DMS53 (cell line): Measurements from ENCODE around the gene CDH4.
A peak's percentile ranks its signal among the peaks of the same experiment; 100 is the strongest.

Experiments
- DNase-seq: peaks from one replicate; lab custom pipeline; 2025; lab: John Stamatoyannopoulos, UW

Gene CDH4

DNA sequence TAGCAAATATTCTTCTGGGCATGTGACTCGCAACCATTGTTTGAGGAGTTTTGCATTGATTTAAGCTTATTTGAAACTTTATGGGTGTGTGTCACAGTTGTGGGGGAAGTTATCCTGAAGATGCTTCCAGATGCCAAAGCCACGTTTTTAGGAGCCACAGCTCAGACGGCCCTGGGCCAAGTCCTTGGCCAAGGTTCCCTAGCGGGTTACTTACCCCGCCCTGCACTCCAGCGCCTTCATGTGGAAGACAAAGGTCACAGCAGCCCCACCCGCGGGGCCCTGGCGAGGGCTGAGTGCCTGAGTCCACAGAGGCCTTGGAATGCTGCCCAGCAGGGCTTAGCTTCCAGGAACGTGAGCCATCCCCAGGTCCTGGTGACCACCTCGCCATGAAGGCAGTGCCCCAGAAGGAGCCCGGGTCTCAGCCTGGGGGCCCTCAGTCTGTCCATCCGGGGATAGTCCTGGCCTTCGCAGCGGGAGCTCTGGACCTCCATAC lies 308.3 kb downstream of the CDH4 start:
- DNase-seq, result no peak

- DNase-seq, result no peak
Measured at GRCh38 chr20:61561111-61561830, 309.2 kb downstream of the CDH4 start.

DNA sequence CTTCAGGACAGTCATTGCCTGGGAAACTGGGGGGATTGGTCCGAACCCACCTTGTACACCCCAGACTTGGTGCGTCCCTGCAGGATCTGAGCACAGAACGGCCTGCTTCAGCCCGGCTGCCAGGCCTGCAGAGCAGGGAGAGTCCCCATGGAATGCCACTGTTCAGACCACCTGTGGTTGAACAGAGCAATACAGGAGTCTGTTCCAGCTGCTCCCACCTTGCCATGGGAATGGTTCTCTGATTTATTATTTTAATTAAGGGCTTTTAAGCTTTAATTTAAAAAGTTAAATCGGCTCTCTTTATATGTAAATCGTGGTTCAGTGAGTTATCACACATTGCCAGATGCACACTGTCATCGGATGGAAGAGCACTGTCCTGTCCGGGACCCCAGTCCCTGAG lies 310.4 kb downstream of the CDH4 start:
- DNase-seq, result no peak

DNA sequence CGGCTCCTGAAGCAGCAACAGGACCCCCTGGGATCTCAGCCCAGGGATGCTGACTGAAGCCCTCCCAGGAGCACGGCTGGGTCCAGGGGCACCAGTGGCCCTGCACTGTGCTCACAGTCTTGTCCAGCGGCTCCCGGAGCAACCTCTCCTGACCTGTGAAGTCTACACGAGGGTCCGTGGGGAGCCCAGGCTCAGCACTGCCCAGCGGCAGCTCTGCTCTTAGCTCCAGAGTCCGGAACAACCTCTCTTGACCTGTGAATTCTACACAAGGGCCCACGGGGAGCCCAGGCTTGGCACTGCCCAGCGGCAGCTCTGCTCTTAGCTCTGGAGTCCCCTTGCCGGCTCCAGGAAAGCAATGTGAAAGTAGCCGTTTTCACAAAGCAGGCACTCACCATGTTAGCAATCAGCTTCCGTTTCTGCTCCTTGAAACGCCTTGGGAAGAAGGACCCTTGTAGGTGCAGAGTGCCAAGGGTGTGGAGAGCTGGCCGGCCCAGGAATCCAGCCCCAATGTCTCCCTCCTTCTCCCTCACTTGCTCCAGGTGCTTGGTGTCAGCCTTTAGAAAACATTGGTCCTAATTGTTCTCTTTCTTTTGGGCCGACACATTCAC lies 310.9 kb downstream of the CDH4 start:
- no peak for DNase-seq

DNA sequence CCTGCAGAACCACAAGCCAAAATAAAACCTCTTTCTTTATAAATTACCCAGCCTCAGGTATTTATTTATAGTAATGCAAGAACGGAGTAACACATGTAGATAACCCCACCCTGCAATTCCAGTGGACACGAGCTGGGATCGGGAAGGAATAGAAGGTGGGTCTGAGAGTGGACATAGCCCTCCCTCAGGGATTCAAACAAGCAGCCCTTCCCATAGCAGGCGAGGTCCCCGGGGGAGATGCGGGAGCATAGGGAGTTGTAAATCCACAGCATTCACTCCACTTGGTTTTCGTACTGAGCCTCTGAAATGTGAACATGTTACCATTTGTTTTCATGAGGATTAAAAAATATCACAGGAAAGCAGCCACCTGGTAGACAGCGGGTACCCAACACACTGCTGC lies 312.6 kb downstream of the CDH4 start:
- no peak for DNase-seq

DNA sequence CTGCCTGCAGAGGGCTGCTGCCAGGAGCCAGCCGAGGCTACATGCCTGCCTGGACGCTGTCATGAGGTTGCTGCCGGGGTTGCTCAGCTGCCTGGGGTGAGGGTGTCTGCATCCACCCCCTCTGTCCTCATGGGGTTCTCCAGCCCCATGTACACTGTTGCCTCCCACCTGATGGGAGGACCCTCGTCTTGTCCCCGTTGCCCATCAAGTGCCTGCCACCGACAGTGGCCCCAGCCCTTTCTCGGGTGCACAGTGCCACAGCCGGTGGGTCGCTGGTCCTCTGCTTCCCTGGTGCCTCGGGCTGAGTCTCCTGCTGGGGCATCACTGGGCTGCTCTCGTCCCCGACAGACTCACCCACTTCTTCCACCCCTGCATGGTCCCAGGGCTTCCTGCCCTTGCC lies 313.7 kb downstream of the CDH4 start:
- DNase-seq, result no peak

- no peak for DNase-seq
Measured at GRCh38 chr20:61566691-61567090, 314.6 kb downstream of the CDH4 start.

GRCh38 chr20:61567204-61567603 lies 315.1 kb downstream of the CDH4 start:
- DNase-seq, result no peak

GRCh38 chr20:61569825-61570224 lies 317.8 kb downstream of the CDH4 start:
- DNase-seq, result no peak

- DNase-seq, result no peak
Measured at GRCh38 chr20:61570646-61571195, 318.7 kb downstream of the CDH4 start.

GRCh38 chr20:61571221-61571620 lies 319.2 kb downstream of the CDH4 start:
- DNase-seq, result no peak

- no peak for DNase-seq
Measured at GRCh38 chr20:61571916-61572711, 320.1 kb downstream of the CDH4 start.

- no peak for DNase-seq
Measured at GRCh38 chr20:61572789-61573188, 320.7 kb downstream of the CDH4 start.

GRCh38 chr20:61573415-61574305 lies 321.6 kb downstream of the CDH4 start:
- DNase-seq, result no peak

DNA sequence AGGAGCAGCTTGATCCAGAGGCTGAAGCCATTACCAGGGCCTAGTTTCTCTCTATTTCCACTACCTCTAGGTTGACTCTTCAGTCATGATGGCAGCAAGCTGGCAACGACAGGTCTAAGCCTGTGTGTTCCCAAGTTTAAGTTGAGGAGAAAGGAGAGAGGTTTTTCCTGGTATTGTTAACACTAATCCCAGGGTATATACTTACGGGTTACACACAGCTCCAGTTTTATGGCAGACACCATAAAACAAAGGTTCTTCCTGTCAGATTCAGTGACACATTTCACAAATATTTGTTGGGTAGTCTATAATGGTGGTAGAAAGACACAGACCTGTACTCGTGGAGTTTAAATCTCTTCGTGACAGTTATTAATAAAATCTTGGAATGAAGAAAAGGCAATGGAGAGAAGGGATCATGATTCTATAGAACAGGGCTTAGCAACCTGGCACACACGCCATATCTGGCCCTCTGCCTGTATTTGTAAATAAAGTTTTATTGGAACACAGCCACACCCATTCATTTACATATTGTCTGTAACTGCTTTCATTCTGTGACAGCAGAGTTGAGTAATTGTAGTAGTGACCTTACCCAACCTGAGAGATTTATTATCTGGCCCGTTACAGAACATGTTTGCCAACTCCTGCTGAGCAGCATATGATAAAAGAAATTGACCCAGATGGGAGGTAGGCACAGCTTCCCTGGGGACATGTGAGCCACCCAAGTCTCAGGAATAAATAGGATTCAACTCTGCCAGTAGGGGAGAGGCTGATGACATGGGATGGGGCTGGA lies 323.3 kb downstream of the CDH4 start:
- DNase-seq, result no peak

GRCh38 chr20:61576372-61576771 lies 324.3 kb downstream of the CDH4 start:
- DNase-seq, result no peak

- DNase-seq, result peak; percentile 12
Measured at GRCh38 chr20:61577065-61577464, 325.0 kb downstream of the CDH4 start.

GRCh38 chr20:61579908-61580307 lies 327.8 kb downstream of the CDH4 start:
- no peak for DNase-seq

DNA sequence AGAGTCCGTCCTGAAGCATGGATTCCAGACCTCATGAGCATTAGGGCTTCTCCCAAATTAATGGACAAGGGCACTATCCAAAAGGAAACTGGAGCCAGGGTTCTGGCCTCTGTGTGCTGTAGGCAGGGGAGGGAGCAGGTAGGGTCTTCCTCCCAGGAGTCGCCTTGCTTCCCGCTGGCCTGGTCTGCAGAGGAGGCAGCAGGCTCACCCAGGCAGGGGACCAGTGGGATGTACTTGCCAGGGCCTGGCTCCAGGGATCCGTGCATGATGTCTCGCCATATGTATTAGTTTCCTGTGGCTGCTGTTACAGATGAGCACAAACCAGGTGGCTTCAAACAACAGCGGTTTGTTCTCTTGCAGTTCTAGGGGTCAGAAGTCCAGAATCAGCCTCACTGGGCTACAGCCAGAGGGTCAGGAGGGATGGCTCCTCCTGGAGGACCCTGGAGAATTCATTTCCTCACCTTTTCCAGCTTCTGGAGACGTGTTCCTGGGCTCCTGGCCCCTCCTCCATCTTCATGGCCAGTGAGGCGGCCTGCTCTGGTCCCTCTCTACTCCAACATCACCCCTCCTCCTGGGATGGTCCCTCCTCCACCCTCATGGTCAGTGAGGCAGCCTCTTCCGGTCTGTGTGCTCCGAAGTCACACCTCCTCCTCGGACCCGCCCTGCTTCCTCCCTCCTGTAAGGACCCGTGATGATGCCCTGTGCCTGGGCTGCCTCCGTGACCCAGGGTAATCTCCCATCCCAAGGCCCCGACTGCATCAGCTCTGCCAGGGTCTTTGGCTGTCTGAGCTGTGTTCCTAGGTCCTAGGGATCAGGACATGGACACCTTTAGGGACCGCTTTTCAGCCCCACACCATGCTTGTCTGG lies 329.1 kb downstream of the CDH4 start:
- no peak for DNase-seq

DNA sequence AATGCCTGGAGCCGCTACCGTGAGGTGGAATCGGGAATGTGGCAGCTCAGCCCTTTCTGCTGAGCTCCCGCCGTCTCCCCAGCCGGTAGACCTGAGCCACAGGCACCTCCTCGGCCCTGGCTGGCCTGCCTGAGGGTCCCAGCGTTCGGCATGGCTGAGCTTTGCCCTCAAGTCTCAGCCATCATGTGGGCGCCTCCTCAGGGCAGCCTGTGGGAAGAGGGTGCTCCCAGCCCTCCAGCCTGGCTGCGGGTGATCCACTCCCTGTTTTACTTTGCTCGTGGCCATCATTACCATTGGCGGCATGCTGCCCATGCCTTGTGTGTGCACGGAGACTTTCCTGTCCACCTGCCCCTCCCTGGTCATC lies 329.7 kb downstream of the CDH4 start:
- DNase-seq, result no peak
